Erythroblast (primary cell): ENCODE results near the gene ITGA11.

ENCODE experiments used
- GATA1 ChIP-seq: IDR thresholded peaks from 2 replicates; pipeline ENCODE4 v1.6.1; 2011; ENCODE audit warnings: low read depth, mild to moderate bottlenecking, control low read depth, low read length, moderate library complexity
- POLR2A ChIP-seq: IDR thresholded peaks from 2 replicates; pipeline ENCODE4 v1.6.1; 2011; ENCODE audit warnings: mild to moderate bottlenecking, low read length

DNA sequence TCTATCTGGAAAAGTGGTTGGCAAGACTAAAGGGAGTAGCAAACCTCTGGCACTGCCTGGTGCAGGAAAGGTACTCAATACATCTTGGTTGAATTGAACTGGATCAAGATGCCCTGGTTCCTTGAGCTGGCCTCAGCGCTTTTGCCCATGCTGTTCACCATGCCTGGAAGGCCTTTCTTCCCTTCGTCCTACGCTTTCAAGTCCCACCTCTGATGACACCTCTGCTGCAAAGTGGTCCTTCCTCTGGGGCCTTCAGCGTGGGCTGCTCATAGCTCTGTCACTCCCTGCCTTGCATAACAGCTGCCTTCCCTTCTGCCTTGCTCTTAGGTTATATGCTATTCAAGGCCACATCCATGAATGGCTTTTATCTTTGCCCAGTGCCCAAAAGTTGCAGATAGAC is 23.0 kb downstream of the ITGA11 start:
- TF ChIP-seq POLR2A (no peak), GATA1 (no peak)
